RWPE1 (cell line): ENCODE results near the gene SRPX.

Experiments
- CTCF ChIA-PET: fragments of 350-600 bp; sonication (Branson Sonifier 250); formaldehyde crosslinking; extraction: SDS; loops from one replicate; lab custom pipeline; 2021; lab: Yijun Ruan, JAX
- POLR2A ChIA-PET: fragments of 400-600 bp; formaldehyde crosslinking; extraction: SDS; loops from one replicate; lab custom pipeline; 2020; ENCODE audit warnings: antibody characterized with exemption; ENCODE audit not compliant: low non-redundant PET; lab: Yijun Ruan, JAX
- DNase-seq: peaks from one replicate; pipeline ENCODE4 v3.0.0; 2012; ENCODE audit warnings: low spot score
- H3K27ac ChIP-seq: fragments of 450-650 bp; 2 replicates; pipeline ENCODE4 v1.5.1; 2017
- TF ChIP-seq, protein P1 (sequence below): fragments of 450-650 bp; conservative IDR thresholded peaks from 2 replicates; pipeline ENCODE4 v1.5.1; 2017; ENCODE audit warnings: low read depth, mild to moderate bottlenecking

SRPX gene

DNA sequence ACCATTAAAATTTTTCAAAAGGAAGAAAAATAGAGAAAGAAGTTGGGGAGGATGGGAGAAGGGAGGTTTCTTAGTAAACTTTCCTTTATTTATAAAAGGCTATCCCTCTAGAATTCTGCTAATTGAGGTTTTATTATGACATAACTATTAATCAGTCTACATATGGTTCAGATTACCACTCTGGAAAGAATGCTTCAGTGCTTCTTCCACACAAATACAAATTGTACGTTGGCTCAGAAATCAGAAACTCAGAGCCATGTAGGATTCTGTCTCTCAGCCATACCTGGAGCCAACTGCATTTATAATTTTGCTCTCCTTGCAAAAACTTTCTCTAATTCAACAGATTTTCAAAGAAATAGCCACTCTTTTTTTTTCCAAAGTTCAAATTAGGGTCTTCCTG lies 37.1 kb downstream of the SRPX start:
- CTCF ChIA-PET, result no interaction called here
- TF ChIP-seq, protein P1, sequence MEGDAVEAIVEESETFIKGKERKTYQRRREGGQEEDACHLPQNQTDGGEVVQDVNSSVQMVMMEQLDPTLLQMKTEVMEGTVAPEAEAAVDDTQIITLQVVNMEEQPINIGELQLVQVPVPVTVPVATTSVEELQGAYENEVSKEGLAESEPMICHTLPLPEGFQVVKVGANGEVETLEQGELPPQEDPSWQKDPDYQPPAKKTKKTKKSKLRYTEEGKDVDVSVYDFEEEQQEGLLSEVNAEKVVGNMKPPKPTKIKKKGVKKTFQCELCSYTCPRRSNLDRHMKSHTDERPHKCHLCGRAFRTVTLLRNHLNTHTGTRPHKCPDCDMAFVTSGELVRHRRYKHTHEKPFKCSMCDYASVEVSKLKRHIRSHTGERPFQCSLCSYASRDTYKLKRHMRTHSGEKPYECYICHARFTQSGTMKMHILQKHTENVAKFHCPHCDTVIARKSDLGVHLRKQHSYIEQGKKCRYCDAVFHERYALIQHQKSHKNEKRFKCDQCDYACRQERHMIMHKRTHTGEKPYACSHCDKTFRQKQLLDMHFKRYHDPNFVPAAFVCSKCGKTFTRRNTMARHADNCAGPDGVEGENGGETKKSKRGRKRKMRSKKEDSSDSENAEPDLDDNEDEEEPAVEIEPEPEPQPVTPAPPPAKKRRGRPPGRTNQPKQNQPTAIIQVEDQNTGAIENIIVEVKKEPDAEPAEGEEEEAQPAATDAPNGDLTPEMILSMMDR, result no peak
- DNase-seq, result no peak
- H3K27ac ChIP-seq, result no peak overlapping the region
- POLR2A ChIA-PET, result no interaction called here

DNA sequence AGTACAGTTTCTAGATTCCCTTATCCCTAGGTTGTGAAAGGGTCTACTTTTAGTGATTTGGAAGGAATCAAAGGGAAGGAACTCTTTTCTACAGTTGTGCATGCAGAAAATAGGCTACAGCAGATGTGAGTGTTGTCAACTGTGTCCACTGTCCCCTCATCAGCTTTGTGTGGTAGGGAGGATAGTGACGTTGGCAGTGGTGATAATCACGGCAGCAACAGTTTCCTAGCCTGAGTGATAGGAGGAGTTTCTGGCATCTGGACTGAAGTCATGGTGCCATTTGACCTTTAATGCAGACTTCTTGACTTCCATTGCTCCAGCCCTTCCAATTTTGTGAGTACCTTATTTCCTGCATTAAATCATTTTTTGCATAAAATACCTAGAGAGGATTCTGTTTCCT lies 39.3 kb downstream of the SRPX start:
- CTCF ChIA-PET, result no interaction called here
- TF ChIP-seq, protein P1, result no peak
- no peak for DNase-seq
- H3K27ac ChIP-seq, result no peak overlapping the region
- POLR2A ChIA-PET, result no interaction called here

DNA sequence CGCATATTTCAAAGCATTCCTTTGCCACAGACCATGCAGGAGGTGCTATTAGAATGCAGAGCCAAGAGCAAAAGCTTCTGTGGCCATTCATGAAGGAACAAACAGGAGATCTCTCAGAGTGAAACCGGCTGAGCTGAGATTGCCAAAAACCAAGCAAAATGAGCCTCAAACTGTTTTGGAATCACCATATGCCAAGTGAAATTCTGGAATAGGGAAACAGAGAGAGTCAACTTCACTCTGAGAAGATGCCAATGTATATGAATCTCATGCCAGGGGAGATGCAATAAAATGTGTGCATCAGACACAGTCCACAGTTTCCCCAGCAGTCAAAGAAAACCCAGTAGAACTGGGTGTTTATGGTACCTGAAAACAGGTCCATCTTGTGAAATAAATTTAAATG lies 42.3 kb downstream of the SRPX start:
- DNase-seq, result no peak
- POLR2A ChIA-PET, result no interaction called here

DNA sequence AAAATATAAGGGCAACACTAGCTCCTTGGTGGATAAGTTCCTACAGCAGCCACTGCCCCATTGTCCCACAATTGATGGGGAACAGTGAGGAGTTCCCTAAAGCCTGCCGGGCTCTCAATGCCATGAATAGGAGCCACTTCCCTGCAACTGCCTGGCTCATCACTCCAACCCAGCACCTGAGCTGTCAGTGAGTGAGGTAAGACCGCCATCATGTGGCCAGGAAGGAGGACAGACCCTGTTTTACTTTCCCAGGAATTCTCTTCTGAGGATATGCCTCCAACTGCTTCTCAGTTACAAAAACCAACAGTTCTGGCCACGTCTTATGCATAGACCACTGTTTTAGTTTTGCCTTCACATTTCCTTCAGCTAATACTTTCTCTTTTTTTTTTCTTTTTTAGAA lies 45.5 kb downstream of the SRPX start:
- ChIA-PET CTCF (interaction anchor here (0.6 to 1.0 kb wide), 3 partner anchors 248 to 322 kb away, joined by 4 to 6 read pairs (median 6); no protein-coding TSS in a partner anchor), POLR2A (no interaction called here)
- DNase-seq, result peak; percentile 41
- TF ChIP-seq, protein P1, result peak; percentile 58
- no peak overlapping the region for H3K27ac ChIP-seq

More for the DNA sequence above, 42.3 kb downstream of the SRPX start:
- TF ChIP-seq, protein P1, result no peak
- CTCF ChIA-PET, result no interaction called here
- no peak overlapping the region for H3K27ac ChIP-seq

DNA sequence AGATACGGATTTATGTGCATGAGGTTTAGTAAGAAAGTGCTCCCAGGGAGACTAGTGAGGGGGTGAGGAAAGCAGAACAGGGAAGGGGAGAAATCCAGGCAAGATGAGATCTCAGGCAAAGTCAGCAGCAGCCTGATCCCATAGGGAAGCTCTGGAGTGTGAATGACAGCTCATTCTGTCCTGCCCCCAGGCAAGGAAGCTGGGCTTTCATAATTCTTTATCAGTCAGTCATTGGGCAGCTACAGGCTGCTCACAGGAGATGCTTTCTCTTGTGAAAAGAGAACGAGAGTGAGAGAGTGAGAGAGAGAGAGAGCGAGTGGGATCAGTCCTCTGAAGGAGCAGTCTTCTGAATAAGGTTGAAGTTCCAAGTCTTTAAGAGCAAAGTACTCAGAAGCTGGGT lies 48.1 kb downstream of the SRPX start:
- TF ChIP-seq, protein P1, result no peak

DNA sequence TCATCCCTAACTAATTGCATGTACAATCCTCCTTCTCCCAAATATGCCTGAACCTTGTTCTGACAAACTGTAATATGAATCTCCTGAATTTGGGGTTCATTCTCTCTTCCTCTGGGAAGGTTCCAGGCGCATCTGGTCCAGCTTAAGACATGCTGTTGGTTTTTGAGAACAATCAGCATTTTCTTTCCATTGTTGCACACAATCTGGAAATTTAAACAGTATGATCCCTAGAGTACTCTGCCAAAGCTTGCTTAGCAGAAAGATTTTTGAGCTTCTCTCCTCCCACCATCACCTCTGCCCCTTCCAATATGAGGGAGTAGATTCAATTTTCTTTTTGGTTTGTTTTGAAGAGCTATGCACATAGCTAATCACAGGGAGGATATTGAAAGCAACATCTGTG lies 50.1 kb downstream of the SRPX start:
- TF ChIP-seq, protein P1, result no peak
- ChIA-PET POLR2A (no interaction called here), CTCF (no interaction called here)
- H3K27ac ChIP-seq, result no peak overlapping the region
- no peak for DNase-seq

More for the DNA sequence above, 48.1 kb downstream of the SRPX start:
- no peak overlapping the region for H3K27ac ChIP-seq
- CTCF ChIA-PET, result interaction anchor here (0.6 kb wide), 1 partner anchor 322 kb away, joined by 3 read pairs; no protein-coding TSS in a partner anchor
- POLR2A ChIA-PET, result no interaction called here
- no peak for DNase-seq
